GM19193 (cell line): Measurements from ENCODE around the gene CCSER1.

Experiments used
- POLR2A ChIP-seq: IDR thresholded peaks from 4 replicates; pipeline ENCODE4 v1.6.1; 2011; ENCODE audit not compliant: insufficient read depth, insufficient read length; ENCODE audit errors: extremely low read depth

CCSER1 gene

DNA sequence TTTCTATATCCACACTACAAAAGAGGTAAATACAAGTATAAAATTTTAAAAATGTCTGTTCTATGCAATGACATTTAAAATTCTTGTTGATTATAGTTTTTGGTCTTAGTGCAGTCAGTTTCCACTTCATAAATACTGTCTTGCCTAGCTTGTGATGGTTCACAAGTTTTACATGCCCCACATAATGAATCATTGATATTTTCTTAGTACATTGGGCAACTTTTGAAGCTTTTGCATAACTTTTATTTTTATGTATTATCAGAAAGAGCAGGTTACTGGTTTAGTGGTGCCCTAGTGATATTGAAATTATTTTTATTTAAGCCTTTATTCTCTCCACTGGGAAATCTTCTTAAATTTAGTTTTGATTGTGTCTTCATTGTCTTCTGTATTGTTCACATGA lies 388.0 kb downstream of the CCSER1 start:
- TF ChIP-seq POLR2A: no peak

DNA sequence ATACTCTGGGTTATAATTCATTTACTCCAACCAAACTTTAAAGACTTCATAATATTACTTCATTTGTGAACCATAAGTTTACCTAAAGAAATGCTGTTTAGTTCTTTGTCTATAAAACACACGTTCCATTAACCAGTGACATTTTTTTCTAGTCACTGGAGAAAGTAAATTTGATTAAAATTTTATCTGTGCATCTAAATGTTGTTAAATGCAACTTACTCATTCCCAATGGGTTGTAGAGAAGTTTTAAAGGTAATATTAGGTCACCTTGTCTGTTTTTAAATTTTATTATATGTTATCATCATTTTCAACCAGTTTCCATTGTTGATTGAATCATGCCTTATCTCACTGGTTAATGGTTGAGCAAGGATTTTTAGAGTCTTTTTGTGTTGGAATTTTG lies 401.4 kb downstream of the CCSER1 start:
- TF ChIP-seq POLR2A: no peak

DNA sequence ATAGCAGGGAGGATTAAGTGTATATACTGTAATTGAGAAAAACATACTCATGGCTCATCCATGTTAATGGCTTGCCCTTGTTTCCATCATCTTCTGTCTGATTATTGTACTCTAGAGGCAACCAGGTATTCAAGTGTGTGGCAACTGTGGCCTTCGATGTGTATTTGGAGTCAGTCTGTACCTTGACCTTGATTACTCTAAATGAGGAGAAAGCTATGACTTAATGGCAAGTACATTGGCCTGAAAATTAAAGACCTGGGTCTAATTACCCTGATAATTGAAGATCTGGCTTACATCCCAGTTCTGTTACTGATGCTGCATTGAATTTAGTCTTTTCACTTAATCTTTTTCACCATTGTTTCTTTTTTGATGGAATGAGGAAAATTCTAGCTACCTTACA lies 409.2 kb downstream of the CCSER1 start:
- no peak for TF ChIP-seq POLR2A

DNA sequence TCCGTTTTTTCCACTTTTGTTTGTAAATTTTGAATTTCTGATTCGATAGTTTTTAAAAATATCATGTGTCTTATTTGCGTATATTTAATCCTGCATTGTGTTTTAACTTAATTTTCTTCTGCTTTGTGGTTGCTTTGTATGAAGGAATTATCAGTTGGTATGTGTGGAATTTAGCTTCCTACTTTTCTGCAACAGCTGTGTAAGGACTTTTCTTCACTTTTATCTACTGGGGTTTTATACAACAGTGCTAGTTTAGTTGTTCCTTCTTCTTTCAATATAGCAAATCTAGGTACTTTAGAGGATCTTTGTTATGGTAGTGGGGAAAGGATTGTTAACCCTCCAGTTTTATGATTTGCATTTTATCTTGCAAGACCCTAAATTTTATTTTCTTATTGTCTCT lies 410.3 kb downstream of the CCSER1 start:
- TF ChIP-seq POLR2A: no peak

DNA sequence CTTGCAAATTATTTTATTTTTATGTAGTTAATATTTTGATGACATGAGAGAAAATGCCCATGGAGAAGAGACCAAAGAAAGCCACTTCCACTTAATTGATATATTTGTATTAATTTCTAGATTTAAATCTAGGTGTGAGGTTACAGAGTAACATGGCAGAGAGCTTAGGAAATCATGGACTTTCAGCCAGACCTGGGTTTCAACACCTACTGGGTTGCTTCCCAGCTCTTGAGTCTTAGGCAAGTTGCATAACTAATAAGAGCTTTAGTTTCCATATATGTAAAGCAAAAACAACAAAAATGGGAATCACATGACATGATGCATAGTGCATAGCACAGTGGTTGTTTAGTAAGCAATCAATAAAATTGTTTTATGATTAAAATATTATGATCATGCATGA lies 413.3 kb downstream of the CCSER1 start:
- TF ChIP-seq POLR2A: no peak

DNA sequence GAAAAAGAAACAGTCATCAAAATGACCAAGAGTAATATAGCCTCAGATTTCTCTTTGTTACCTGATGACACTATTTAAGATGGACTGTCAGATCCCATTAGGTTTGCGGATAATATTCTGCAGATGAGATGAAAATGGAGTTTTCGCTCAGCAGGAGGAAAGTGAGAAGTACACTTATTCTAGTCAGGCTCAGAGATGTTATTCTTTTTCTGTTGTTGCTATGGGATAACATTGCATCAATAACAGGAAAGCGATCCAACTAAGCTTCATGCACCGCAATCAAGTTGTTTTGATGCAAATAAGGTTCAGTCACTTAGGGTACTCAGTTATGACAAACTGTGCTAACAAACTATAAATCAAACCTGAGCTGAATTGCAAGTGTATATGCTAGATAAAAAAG lies 415.0 kb downstream of the CCSER1 start:
- TF ChIP-seq POLR2A: no peak

DNA sequence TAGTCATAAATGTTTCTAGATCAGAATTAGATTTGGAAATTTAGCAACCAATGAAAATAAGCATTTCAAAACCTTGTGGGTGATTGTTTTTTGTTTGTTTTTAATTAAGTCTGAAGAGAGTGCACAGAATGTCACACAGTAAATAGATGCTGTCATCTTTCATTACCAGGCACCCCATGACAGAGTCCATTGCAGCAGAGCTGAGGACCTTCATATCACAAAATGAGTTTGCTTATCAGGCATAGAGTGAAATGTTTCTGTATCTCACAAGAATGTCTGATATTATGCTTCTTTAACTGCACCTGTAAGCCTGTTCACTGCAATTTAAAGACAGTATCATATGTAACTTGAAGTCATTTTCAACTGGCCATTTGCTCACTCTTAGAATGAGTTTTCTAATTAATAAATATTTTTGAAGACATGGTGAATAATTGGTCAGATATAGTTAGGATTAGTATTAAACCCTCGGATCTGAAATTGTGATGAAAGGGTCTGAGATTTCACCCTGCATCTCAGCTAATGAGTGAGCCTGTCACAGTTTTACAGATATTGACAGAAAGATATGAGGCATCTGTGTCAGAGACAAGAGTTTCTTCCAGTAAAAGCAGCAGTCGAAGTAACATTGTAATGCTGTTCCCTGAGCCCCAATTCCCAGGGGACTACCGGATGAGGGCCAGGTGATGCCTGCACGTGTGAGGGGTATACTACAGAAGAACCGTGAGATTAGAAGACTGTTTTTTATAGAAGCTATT lies 416.4 kb downstream of the CCSER1 start:
- no peak for TF ChIP-seq POLR2A

DNA sequence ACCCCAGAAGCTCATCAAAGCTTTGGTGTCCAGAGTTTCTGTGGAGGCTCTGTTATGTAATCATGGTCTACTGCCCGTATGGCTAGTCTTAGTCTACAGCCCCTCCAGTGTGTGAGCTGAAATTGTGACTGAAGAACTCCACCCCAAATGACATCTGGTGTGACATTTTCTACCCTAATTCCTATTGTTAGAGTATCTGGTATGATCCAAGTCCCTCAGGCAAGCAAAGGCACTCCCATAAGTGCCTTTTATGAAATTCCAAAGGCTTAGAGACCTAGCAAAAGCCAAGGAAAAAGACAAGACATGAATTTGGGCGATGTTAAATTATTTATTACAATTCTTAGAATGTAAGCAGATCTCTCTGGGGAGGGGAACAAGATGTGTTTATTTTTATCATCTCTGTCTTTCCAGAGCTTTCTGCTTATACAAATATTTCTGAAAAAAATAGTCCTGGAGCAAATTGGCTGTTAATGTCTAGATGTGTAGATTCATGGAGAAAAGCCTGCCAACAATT lies 417.4 kb downstream of the CCSER1 start:
- TF ChIP-seq POLR2A: no peak

DNA sequence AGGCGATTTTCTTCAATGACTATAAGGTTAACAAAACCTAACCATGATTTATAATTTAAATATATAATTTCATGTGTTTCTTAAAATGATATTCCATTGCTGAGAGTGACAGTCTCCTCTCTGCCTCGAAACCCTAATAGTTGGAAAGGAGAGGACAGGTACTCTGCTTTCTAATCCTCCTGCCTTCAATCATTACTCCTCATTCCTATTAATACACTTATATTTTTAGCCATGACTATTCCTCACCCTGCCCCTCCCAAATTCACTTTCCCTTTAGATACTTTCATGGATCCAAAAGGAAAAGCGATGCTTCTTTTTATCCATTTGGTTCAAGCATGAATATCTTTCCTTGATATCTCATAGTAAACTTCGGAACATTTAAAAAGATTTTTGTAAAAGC lies 418.2 kb downstream of the CCSER1 start:
- no peak for TF ChIP-seq POLR2A

DNA sequence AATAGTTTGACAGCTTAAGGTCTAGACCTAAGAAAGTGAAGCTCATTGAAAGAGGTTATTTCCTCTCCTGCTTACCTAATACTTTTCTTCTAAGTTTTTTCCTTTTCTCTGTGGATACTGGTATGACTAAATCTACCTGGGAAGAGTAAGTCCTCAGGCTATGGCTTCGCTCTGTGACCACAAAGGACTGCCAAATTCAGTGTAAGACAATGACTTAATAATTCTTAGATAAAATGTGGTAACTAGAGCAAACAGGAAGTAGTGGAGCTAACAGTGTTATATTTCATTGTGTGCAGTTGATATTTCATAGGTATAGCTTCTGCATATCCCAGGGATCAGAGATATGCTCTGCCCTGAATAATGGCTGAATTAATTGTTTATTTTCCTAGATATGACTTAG lies 418.9 kb downstream of the CCSER1 start:
- no peak for TF ChIP-seq POLR2A

DNA sequence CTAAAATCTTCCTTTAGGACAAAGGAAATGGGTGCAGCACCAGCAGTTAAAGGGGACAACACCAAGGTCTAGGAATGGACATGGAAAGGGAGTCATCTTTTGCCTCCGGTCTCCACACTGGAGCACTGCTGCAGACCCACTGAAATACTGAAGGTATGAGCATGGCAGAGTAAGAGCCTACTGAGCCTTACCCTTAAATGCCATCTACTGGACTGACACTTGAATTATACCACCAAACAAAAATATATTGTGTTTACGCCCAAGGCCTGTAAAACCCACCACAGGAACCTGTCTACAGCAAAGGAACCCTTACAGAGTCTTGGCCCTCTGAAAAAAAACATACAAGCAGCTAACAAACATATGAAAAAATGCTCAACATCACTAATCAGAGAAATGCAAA lies 443.4 kb downstream of the CCSER1 start:
- no peak for TF ChIP-seq POLR2A

DNA sequence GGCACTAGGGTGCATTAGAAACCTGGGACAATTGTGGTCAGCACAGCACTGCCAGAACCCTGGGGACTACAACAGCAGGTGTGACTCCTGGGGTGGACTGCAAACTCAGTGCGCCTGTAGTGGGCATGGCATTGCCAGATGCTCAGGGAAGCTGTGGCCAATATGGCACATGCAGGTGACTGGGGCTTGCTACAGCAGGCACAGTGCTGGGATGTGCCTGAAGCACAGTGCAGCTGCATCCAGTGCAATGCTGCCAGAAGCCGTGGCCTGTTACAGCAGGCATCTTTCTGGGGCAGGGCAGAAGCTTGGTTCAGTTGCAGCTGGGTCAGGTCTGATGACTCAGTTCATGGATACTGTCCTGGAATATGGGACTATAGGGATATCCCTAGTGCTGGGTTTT lies 445.8 kb downstream of the CCSER1 start:
- no peak for TF ChIP-seq POLR2A

DNA sequence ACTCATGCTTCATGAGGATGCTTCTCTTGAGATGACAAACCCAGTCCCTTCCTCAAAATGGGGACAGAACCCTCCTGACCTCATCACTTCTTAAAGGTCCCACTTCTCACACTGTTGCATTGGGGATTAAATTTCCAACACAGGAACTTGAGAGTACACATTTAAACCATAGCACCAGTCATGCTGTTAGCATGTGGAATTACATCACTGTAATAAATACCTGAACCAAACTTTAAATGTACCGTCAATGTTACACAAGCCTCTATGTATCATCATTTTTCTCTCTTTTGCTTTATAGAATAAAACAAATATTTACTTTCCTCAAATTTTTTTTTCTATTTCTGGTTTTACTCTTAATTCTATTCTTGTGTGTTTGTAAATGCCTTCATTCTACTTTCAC lies 448.2 kb downstream of the CCSER1 start:
- TF ChIP-seq POLR2A: no peak

DNA sequence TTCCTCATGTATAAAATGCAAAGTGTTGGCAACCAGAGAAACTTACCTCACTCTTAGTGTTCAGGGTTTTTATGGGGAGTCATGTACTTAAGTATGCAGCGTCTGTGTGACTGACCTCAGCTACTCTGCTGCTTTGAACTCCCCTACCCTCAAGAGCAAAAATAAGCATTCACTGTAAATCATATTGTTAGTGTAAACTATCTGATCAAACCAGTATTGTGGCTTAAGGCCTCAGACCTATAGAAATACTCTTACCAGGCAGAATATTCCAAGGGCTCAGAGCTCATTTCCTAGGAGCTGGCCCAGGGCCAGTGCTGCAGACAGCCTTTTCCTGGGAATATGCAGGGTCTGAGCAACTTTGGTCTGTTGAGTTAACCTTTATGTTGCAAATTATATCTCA lies 453.1 kb downstream of the CCSER1 start:
- TF ChIP-seq POLR2A: no peak

DNA sequence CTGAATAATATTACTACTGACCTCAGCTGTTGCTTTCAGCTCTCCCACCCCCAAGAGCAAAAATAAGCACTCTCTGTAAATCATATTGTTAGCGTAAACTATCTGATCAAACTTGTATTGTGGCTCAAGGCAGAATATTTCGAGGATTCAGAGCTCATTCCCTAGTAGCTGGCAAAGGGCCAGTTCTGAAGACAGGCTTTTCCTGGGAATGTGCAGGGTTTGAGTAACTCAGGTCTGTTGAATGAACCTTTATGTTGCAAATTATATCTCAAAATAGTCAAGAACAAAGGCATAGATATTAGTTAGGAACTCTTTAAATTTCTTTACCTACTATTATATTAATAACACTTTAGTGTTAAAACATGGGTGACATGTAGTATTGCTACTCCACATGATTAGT lies 454.9 kb downstream of the CCSER1 start:
- TF ChIP-seq POLR2A: no peak

DNA sequence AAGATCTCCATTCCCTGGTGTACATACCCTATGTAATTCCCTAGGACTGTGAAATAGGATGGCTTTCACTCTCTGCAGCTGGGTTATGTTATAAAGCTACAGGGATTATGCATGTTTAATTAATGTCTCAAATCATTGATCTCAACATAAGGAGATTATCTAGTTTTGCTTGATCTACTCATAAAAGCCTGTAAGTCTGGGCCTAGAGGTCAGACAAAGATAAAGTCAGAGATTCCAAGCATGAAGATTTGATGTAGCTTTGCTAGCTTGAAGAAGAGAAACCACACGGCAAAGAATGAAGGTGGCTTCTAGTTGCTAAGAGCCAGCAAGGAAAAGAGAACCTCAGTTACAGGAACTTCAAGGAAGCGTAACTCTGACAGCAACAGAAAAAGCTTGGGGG lies 456.9 kb downstream of the CCSER1 start:
- no peak for TF ChIP-seq POLR2A

DNA sequence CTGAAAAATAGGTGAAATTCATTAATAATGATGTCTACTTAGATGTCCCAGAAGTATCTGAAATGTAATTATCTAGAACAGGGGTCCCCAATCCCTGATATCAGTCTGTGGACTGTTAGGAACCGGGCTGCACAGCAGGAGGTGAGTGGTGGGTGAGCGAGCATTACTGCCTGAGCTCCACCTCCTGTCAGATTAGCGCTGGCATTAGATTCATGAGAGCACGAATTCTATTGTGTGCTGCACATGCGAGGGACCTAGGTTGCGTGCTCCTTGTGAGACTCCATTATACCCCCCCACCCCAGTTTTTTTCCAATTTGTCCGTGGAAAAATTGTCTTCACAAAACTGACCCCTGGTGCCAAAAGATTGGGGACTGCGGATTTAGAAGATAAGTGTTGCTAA lies 458.8 kb downstream of the CCSER1 start:
- no peak for TF ChIP-seq POLR2A
